ENCODE measurements around the gene THSD7A.

THSD7A gene

DNA sequence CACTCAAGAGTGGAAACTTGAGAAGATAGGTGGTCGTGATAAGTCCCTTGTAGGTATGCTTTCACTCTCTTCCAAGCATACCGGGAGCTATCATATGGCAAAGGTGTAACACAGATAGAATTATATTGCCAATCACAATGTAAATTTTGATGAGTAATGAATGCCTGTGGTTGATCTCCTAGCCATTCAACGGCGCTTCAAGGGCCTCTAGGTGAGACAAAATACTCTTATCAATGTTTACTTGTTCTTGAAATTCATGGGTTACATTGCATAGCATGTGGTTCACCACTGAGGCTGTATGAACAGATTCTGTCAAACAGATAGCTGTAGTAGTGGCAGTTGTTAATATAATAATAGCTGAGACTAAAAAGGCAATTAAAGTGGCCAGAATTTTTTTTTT lies 82.4 kb downstream of the THSD7A start:
- no peak for DNase-seq

DNA sequence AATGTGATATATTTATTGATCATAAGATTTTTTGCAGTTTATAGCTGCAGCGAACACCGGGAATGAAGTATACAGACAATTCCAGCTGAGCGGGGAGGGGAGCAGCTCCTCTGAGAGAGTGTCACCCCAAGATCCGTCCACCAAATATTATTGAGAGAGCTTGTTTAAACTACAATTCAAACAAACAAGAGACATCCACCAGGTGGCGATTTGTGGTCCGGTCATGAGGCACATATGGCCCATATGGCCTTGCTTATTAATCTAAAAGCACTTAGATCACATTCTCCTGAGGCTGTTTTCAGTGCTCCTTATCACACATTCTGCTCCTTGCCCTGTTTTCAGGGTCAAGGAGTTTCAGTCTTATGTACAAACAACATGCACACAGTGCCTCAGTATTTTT lies 83.1 kb downstream of the THSD7A start:
- no peak for DNase-seq

DNA sequence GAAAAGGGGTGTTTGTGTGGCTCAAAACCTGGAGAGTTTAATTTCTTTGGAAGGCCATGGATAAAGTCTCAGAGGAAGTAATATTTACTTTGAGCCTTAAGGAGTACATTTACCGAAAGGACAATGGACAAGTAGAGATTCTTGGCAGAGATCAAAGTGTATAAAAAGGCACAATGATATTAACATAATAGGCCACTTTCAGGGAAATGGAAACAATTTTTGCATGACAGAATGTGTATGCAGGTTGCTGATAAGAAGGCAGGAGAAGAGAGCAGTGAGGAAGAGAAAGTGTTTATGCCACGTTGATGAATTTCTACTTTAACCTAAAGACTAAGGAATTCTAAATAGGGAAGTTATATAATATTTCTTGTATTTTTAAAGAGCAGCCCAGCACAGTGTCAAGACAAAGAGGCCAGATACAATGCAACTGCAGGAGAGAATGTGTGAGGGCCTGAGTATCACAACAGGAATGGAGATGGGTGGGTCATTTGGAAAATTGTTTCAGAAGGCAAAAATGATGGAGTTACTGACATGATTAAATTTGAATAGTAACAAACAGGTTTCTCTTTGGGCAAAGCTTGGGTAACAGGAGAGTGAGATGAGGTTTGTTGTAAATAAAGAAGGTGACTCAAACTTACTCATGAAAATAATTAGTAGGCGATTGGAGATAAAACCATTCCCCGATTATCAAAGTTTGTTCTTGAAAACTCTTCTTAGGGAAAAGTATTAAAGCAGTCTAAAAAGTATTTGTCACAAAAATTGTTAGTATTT lies 84.1 kb downstream of the THSD7A start:
- DNase-seq: no peak

- DNase-seq: no peak
Observed at GRCh38 chr7:11746591-11746990, 85.4 kb downstream of the THSD7A start.

DNA sequence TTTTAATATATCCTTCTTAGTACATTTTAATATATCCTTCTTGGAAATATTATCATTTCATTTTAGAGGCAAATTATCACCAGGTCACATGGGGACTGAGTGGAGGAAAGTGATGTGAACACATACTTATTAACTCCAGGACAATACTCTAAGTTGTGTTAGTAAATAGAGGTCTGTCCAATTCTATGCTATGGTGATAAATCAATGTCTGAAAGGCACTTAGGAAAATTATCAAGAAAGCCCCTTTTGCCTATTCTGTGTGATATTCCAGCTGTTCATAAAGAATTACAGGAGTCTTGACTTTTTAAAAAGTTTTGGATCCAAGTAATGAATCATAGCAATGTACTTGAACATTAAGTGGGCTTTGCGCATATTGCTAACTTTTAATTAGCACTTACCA lies 88.5 kb downstream of the THSD7A start:
- no peak for DNase-seq

DNA sequence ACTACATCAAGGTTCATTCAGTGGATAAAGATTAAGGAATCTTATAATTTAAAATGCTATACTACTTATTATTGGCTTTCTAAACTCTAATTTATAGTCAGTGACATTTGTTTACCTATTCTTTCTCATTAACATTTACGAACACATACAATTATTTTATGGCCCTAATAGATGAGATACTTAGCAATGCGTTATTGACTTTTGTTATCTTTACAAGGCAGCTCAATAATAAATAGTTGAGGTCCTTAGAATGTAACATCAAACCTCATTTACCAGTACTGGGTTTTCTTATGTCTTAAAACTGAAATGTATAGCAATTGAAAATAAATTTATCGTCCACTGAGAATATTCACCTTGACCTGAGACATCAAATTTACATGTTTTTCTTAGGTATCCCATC lies 89.0 kb downstream of the THSD7A start:
- DNase-seq: no peak

- DNase-seq: no peak
Observed at GRCh38 chr7:11742496-11742895, 89.5 kb downstream of the THSD7A start.

DNA sequence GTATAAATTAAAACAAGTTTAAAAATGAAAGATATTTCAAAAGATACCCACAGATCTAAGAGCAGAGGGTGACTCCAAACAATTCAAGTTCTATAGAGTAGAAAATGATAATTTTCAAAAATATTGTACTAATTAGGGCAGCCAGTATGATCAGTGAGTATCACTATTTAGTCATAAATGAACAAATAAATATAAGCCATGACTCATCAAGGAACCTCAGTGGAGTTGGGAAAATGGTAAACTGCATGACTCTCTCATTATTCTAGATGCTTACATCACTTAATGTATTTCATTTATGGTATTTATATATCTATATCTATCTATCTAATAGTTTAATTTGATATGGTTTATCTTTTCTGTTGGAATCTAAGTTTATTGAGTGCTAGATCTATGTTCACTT lies 94.3 kb downstream of the THSD7A start:
- DNase-seq: no peak

DNA sequence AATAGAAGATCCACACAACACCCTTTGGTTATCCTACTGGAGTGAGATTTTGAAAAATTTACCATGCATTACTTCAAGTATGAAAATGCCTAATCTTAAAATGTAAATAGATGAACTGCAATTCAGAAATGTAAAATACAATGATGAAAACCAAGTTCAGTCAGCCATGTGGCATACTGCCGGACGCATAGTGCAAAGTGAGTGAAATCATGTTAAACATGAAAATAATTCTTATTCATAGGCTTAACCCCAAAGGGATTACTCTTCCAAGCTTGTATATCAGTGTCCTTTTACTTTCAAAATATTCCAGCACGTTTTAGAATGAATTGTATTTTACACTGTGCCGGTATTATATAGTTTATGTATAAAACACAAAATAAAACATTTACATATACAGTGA lies 99.8 kb downstream of the THSD7A start:
- DNase-seq: no peak

- no peak for DNase-seq
Observed at GRCh38 chr7:11730725-11731124, 101.3 kb downstream of the THSD7A start.

DNA sequence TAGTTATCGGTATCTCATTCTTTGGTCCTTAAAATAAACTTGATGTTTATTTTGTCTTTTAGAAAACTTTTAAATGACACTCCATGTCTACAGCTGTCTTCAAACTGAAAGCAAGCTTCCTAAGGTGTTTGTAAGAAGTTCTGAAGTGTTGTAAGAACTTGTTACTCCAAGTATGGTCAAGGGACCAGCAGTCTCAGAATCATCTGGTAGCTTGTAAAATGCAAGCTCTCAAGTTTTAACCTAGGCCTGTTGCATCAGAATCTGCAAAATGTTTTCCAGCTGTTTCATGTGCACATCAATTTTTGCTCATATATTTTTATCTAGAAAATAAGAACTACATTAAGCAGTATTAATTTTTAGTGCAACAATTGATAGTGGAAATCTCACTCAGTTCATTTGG lies 104.1 kb downstream of the THSD7A start:
- no peak for DNase-seq

DNA sequence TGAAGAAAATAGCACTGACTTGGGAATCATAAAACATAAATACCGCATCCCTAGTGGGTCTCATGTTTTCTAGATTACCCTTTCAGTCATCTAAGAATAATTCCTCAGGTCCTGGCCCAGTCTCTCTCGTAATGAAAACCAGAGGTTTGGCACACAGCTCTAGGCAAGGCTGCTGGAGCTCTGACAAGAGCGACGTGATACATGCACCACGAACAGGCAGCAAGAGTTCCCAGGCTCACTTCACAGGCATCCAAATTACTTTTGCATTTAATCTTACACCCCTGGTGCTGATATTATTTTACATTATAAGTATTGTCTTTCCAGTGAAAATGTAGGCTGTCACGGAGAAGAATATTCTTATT lies 105.2 kb downstream of the THSD7A start:
- peak; percentile 28 for DNase-seq

GRCh38 chr7:11726001-11726793 lies 105.8 kb downstream of the THSD7A start:
- DNase-seq: no peak

GRCh38 chr7:11716185-11716584 lies 115.8 kb downstream of the THSD7A start:
- DNase-seq: no peak

DNA sequence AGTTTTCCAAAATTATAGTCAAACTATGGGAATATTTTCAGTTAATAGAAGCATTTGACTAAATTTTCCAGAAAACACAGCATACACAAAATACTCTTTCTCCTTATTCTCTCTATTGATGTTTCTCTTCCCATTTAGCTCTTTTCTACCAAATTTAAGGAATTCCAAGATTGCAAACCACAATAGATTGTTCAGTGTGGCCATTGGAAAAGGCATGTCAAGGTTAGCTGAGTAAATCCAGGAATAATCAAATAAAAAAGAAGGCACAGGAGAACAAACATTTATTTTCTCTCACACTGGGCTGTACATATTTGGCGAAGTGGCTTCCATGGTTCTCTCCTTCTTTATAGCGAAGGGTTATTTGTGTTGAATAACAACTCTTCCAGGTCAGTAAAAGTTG lies 117.3 kb downstream of the THSD7A start:
- DNase-seq: no peak

DNA sequence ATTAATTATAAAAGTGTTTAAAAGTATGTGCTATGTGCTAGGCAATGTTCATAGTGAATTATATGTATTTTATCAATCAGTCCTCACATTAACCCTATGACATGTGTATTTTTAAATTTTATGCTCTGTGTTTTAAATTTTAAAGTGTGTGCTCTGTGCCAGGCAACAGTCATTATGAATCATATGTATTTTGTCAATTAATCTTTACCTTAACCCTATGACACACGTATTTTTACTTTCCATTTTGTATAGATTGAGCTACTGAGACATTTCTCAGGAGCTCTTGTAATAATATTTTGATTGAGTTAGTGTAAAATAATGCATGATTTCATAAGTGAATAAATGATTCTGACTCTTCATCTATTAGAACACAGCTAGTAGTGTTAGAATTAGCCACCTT lies 117.8 kb downstream of the THSD7A start:
- no peak for DNase-seq

GRCh38 chr7:11713352-11713751 lies 118.6 kb downstream of the THSD7A start:
- no peak for DNase-seq

- DNase-seq: no peak
Observed at GRCh38 chr7:11710377-11710776, 121.6 kb downstream of the THSD7A start.

GRCh38 chr7:11709196-11709595 lies 122.8 kb downstream of the THSD7A start:
- DNase-seq: no peak

GRCh38 chr7:11707606-11708193 lies 124.3 kb downstream of the THSD7A start:
- DNase-seq: no peak

DNA sequence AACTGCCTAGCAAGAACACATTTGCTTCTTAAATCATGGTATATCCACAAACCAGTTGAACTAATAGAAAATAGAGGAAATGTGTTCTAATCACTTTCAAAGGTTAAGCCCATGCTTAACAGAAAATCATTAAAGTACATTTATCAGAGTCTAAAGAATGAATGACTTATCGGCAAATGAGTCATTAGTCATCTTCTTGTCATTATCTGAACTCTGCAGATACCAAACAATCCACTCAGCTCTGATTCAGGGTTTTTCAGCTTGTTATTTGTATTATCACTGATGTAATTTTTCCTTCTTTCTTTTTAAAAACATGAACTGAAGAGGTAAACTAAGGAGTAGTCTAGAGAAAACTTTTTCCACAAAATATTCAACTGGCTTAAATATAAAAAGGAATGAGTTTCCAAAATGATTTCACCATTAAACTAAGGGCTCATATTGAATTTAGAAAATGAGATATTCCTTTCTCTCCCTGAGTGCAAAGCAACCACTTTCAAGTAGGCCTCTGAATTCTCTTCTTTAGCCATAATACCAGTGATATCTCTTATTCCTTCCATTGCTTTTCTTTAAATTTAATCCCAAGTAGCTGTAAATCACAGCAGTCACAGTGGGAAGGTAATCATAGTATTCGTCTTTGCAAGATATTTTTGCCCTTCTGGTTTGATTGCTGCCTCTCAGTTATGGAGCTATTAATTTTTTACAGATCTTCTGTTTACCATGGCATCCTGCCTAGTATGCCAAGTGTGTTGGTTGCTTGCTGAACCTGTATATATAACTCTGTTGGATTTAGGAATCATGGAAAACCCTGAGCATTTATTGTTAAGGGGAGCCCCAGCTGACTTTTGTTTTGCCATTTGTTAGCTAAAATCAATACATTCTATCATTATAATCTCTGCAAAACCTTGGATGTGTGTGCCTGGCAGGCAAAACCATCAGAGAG lies 125.1 kb downstream of the THSD7A start:
- no peak for DNase-seq

- DNase-seq: no peak
Observed at GRCh38 chr7:11703829-11704228, 128.2 kb downstream of the THSD7A start.

DNA sequence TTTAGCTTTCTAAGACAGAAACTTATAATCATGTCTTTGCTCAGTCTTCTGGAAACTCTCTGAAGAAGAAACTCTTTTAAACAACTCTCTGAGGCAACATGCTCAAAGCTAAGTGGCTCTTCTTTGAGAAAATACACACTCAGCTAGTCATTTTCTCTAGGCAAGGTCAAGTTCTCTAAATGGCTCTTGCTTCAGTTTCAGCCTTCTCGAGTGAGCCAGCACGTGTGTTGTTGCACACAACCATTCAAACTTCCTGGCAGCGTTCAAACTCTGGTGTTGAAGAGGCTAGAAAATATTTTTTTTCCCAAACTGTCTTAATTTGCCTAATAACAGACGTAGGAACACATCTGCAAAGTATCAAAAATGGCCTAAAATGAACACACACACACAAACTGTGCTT lies 129.1 kb downstream of the THSD7A start:
- DNase-seq: no peak
